ENCODE data around the gene TBX6.

DNA sequence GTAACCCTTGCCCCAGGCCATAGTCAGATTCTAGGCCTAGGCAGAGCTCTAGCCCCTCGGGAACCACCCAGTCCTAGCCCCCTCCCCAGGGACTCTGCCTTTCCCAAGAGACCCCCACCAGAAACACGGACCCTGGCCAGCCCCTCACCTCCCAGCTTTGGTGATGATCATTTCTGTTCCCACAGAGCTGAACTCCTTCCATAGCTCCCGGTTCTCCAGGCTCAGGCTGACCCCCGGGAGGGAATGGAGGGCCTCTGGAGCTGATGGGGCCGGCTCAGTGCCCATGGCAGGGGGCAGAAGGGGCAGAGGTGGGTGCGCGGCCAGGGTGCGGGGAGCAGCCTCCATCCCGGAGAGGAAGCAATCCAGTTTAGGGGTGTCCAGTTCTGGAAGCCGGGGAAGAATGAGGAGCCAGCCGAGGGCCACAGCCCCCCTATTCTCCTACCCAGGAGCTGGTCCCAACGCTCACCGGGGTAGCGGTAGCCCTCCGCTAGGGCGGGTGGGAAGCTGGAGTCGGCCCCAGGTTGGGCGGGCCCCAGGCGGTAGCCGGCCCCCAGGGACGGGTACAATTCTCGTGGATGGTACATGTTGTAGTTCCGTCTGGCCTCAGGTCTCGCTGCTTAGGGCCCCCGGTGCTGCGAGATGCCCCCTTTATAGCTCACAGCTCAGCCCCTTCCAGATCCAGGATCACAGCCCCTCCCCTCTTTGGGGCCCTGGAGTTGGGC lies 953 bp downstream of the TBX6 start:
- TF ChIP-seq, protein P1, sequence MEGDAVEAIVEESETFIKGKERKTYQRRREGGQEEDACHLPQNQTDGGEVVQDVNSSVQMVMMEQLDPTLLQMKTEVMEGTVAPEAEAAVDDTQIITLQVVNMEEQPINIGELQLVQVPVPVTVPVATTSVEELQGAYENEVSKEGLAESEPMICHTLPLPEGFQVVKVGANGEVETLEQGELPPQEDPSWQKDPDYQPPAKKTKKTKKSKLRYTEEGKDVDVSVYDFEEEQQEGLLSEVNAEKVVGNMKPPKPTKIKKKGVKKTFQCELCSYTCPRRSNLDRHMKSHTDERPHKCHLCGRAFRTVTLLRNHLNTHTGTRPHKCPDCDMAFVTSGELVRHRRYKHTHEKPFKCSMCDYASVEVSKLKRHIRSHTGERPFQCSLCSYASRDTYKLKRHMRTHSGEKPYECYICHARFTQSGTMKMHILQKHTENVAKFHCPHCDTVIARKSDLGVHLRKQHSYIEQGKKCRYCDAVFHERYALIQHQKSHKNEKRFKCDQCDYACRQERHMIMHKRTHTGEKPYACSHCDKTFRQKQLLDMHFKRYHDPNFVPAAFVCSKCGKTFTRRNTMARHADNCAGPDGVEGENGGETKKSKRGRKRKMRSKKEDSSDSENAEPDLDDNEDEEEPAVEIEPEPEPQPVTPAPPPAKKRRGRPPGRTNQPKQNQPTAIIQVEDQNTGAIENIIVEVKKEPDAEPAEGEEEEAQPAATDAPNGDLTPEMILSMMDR (IDR thresholded peaks at IDR 0.05; ENCODE audit: poor library complexity, severe bottlenecking) = no peak
- TF ChIP-seq TAF1 (IDR thresholded peaks at IDR 0.05; ENCODE audit: low read depth) = no peak
- TF ChIP-seq, protein P2, sequence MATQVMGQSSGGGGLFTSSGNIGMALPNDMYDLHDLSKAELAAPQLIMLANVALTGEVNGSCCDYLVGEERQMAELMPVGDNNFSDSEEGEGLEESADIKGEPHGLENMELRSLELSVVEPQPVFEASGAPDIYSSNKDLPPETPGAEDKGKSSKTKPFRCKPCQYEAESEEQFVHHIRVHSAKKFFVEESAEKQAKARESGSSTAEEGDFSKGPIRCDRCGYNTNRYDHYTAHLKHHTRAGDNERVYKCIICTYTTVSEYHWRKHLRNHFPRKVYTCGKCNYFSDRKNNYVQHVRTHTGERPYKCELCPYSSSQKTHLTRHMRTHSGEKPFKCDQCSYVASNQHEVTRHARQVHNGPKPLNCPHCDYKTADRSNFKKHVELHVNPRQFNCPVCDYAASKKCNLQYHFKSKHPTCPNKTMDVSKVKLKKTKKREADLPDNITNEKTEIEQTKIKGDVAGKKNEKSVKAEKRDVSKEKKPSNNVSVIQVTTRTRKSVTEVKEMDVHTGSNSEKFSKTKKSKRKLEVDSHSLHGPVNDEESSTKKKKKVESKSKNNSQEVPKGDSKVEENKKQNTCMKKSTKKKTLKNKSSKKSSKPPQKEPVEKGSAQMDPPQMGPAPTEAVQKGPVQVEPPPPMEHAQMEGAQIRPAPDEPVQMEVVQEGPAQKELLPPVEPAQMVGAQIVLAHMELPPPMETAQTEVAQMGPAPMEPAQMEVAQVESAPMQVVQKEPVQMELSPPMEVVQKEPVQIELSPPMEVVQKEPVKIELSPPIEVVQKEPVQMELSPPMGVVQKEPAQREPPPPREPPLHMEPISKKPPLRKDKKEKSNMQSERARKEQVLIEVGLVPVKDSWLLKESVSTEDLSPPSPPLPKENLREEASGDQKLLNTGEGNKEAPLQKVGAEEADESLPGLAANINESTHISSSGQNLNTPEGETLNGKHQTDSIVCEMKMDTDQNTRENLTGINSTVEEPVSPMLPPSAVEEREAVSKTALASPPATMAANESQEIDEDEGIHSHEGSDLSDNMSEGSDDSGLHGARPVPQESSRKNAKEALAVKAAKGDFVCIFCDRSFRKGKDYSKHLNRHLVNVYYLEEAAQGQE (IDR thresholded peaks at IDR 0.05; ENCODE audit: borderline replicate concordance) = no peak
- no peak for TF ChIP-seq POLR2AphosphoS5 (IDR thresholded peaks at IDR 0.05)
- no peak for TF ChIP-seq EZH2 (IDR thresholded peaks at IDR 0.05; ENCODE audit: borderline replicate concordance, insufficient read depth, low read length, poor library complexity, severe bottlenecking)
- TF ChIP-seq RAD21 (conservative IDR thresholded peaks at IDR 0.05) = no peak
- TF ChIP-seq EP300 (conservative IDR thresholded peaks at IDR 0.05; ENCODE audit: poor library complexity, severe bottlenecking) = no peak
- no peak for TF ChIP-seq MXI1 (conservative IDR thresholded peaks at IDR 0.05; ENCODE audit: poor library complexity, severe bottlenecking)

All from neural cell (in vitro differentiated cells).